Measurements from ENCODE around the gene PTPRN2.
A peak's percentile ranks its signal among the peaks of the same experiment; 100 is the strongest.

PTPRN2 gene

GRCh38 chr7:158463317-158463716 is 124.3 kb downstream of the PTPRN2 start:
- H3K27ac ChIP-seq (replicated peaks; ENCODE audit: low read length) = no peak overlapping the region
- no peaks in the 10 kb centered on the region for H3K9me3 ChIP-seq (replicated peaks in 1 of 2; ENCODE audit: control insufficient read depth in 2 of 2, insufficient read depth in 1 of 2, low read depth in 1 of 2, low read length in 2 of 2)
- H2BK12ac ChIP-seq (ENCODE audit: low read length) = no peak overlapping the region
- no peak overlapping the region for H3K14ac ChIP-seq (ENCODE audit: low read length)
- DNase-seq (ENCODE audit: low spot score) = no peak
- peak overlapping the region; percentile 89 for H4K91ac ChIP-seq (ENCODE audit: low read depth, low read length, poor library complexity)
- H3K27me3 ChIP-seq (ENCODE audit: control insufficient read depth in 3 of 3, insufficient read depth in 3 of 3, low read depth in 1 of 3, low read length in 3 of 3) = no peaks in the 10 kb centered on the region
- no peak overlapping the region for H3K4me2 ChIP-seq (ENCODE audit: insufficient read depth, low read length, poor library complexity, severe bottlenecking)
- no peak overlapping the region for H2BK120ac ChIP-seq (ENCODE audit: low read depth, low read length)
- no peaks in the 10 kb centered on the region for H3K79me1 ChIP-seq (ENCODE audit: low read depth, low read length)
- no peak overlapping the region for H3K4ac ChIP-seq (ENCODE audit: low read length)
- no peak overlapping the region for H4K8ac ChIP-seq (ENCODE audit: low read depth, low read length)
- H3K36me3 ChIP-seq (replicated peaks in 1 of 2; ENCODE audit: control insufficient read depth in 2 of 2, insufficient read depth in 2 of 2, low read length in 2 of 2) = no peaks in the 10 kb centered on the region
- peaks cover 0 to 4% of the 10 kb centered on the region in 2 donors for H3K4me1 ChIP-seq (ENCODE audit: control insufficient read depth in 2 of 2, insufficient read depth in 1 of 2, low read depth in 1 of 2, low read length in 2 of 2)
- no peak overlapping the region for H3K23ac ChIP-seq (ENCODE audit: low read depth, low read length, poor library complexity)
- H2AFZ ChIP-seq (ENCODE audit: low read length) = no peak overlapping the region
- H3K9ac ChIP-seq (ENCODE audit: low read depth, low read length, poor library complexity) = no peak overlapping the region
- H2BK5ac ChIP-seq (ENCODE audit: low read length) = no peak overlapping the region
- H3K18ac ChIP-seq (ENCODE audit: low read length) = no peak overlapping the region
- H3K4me3 ChIP-seq (ENCODE audit: low read length in 2 of 2) = no peak overlapping the region
- 100% methylated on average over 2 of the region's 4 CpGs; no CpG with 5 or more reads in 1 of the 2 donors for WGBS, 2 donors (ENCODE audit: extremely low coverage in 2 of 2, insufficient read length in 2 of 2, insufficient replicate concordance in 1 of 2)
- H2AK5ac ChIP-seq (ENCODE audit: low read depth, low read length) = no peak overlapping the region
- H2BK15ac ChIP-seq (ENCODE audit: low read length) = no peak overlapping the region

DNA sequence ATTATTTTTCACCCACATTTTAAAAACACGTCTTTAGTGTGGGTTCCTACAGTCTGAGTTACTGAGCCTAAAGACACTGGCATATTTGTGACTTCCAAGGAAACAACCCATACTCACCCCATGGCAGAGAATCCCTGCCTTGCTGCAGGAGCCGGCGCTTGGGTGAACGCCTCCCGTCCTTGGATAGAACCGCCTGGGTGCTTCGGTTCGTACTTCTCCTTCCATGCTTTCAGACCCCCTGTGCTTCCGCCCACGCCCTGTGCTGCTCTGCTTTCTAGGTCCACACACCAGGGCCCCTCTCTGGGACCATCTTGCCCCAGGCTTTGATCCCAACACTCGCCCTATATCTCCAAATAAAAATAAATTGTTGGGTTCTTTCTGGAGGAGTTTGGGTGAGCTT is 125.8 kb downstream of the PTPRN2 start:
- DNase-seq (ENCODE audit: low spot score) = no peak
- Histone ChIP-seq H3K4me3 (ENCODE audit: low read length in 2 of 2) (no peak overlapping the region), H4K91ac (ENCODE audit: low read depth, low read length, poor library complexity) (no peak overlapping the region), H3K4me2 (ENCODE audit: insufficient read depth, low read length, poor library complexity, severe bottlenecking) (no peak overlapping the region), H2AFZ (ENCODE audit: low read length) (no peak overlapping the region), H3K9ac (ENCODE audit: low read depth, low read length, poor library complexity) (no peak overlapping the region), H2BK5ac (ENCODE audit: low read length) (no peak overlapping the region), H3K4me1 (ENCODE audit: control insufficient read depth in 2 of 2, insufficient read depth in 1 of 2, low read depth in 1 of 2, low read length in 2 of 2) (no peaks in the 10 kb centered on the region), H3K23ac (ENCODE audit: low read depth, low read length, poor library complexity) (no peak overlapping the region), H3K18ac (ENCODE audit: low read length) (no peak overlapping the region), H2BK15ac (ENCODE audit: low read length) (no peak overlapping the region), H3K79me1 (ENCODE audit: low read depth, low read length) (no peaks in the 10 kb centered on the region), H3K36me3 (replicated peaks in 1 of 2; ENCODE audit: control insufficient read depth in 2 of 2, insufficient read depth in 2 of 2, low read length in 2 of 2) (no peaks in the 10 kb centered on the region), H3K14ac (ENCODE audit: low read length) (no peak overlapping the region), H2BK120ac (ENCODE audit: low read depth, low read length) (no peak overlapping the region), H3K9me3 (replicated peaks in 1 of 2; ENCODE audit: control insufficient read depth in 2 of 2, insufficient read depth in 1 of 2, low read depth in 1 of 2, low read length in 2 of 2) (no peaks in the 10 kb centered on the region), H2BK12ac (ENCODE audit: low read length) (no peak overlapping the region), H3K27me3 (ENCODE audit: control insufficient read depth in 3 of 3, insufficient read depth in 3 of 3, low read depth in 1 of 3, low read length in 3 of 3) (no peaks in the 10 kb centered on the region), H4K8ac (ENCODE audit: low read depth, low read length) (no peak overlapping the region), H2AK5ac (ENCODE audit: low read depth, low read length) (no peak overlapping the region), H3K27ac (replicated peaks; ENCODE audit: low read length) (no peak overlapping the region), H3K4ac (ENCODE audit: low read length) (no peak overlapping the region)
- WGBS, 2 donors (ENCODE audit: extremely low coverage in 2 of 2, insufficient read length in 2 of 2, insufficient replicate concordance in 1 of 2) = no CpG with 5 or more reads among the region's 11 CpGs

DNA sequence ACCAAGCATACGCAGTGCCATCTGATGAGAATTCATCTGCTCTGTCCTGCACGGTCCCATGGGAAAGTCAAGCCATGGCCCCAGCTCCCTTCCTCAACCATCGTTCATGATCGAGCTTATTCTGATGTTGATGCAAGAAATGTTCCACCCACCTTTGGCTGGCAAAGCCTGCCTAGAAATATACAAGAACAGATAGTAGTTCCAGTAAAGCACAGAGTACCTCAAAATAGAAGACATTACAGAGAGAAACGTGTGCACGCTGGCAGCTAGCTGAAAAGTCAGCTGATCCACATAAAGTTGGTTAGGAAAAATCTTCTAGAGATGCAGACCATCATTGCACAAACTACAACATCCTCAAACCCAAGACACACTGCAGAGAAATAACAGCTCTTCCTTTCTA is 127.0 kb downstream of the PTPRN2 start:
- Histone ChIP-seq H4K91ac (ENCODE audit: low read depth, low read length, poor library complexity) (no peak overlapping the region), H2BK12ac (ENCODE audit: low read length) (no peak overlapping the region), H3K36me3 (replicated peaks in 1 of 2; ENCODE audit: control insufficient read depth in 2 of 2, insufficient read depth in 2 of 2, low read length in 2 of 2) (no peaks in the 10 kb centered on the region), H2BK120ac (ENCODE audit: low read depth, low read length) (no peak overlapping the region), H3K27ac (replicated peaks; ENCODE audit: low read length) (no peak overlapping the region), H3K4ac (ENCODE audit: low read length) (no peak overlapping the region), H2AFZ (ENCODE audit: low read length) (no peak overlapping the region), H2BK5ac (ENCODE audit: low read length) (no peak overlapping the region), H3K27me3 (ENCODE audit: control insufficient read depth in 3 of 3, insufficient read depth in 3 of 3, low read depth in 1 of 3, low read length in 3 of 3) (no peaks in the 10 kb centered on the region), H3K4me2 (ENCODE audit: insufficient read depth, low read length, poor library complexity, severe bottlenecking) (no peak overlapping the region), H4K8ac (ENCODE audit: low read depth, low read length) (no peak overlapping the region), H2AK5ac (ENCODE audit: low read depth, low read length) (no peak overlapping the region), H2BK15ac (ENCODE audit: low read length) (no peak overlapping the region), H3K79me1 (ENCODE audit: low read depth, low read length) (no peaks in the 10 kb centered on the region), H3K9ac (ENCODE audit: low read depth, low read length, poor library complexity) (no peak overlapping the region), H3K4me1 (ENCODE audit: control insufficient read depth in 2 of 2, insufficient read depth in 1 of 2, low read depth in 1 of 2, low read length in 2 of 2) (no peaks in the 10 kb centered on the region), H3K9me3 (replicated peaks in 1 of 2; ENCODE audit: control insufficient read depth in 2 of 2, insufficient read depth in 1 of 2, low read depth in 1 of 2, low read length in 2 of 2) (no peaks in the 10 kb centered on the region), H3K18ac (ENCODE audit: low read length) (no peak overlapping the region), H3K14ac (ENCODE audit: low read length) (no peak overlapping the region), H3K4me3 (ENCODE audit: low read length in 2 of 2) (no peak overlapping the region), H3K23ac (ENCODE audit: low read depth, low read length, poor library complexity) (no peak overlapping the region)
- DNase-seq (ENCODE audit: low spot score) = no peak
- WGBS, 2 donors (ENCODE audit: extremely low coverage in 2 of 2, insufficient read length in 2 of 2, insufficient replicate concordance in 1 of 2) = no CpG with 5 or more reads among the region's 6 CpGs

GRCh38 chr7:158458716-158459282 is 128.8 kb downstream of the PTPRN2 start:
- H3K79me1 ChIP-seq (ENCODE audit: low read depth, low read length) = no peaks in the 10 kb centered on the region
- no peak overlapping the region for H3K4me2 ChIP-seq (ENCODE audit: insufficient read depth, low read length, poor library complexity, severe bottlenecking)
- H3K18ac ChIP-seq (ENCODE audit: low read length) = peak overlapping the region; percentile 11
- no peaks in the 10 kb centered on the region for H3K4me1 ChIP-seq (ENCODE audit: control insufficient read depth in 2 of 2, insufficient read depth in 1 of 2, low read depth in 1 of 2, low read length in 2 of 2)
- H3K9me3 ChIP-seq (replicated peaks in 1 of 2; ENCODE audit: control insufficient read depth in 2 of 2, insufficient read depth in 1 of 2, low read depth in 1 of 2, low read length in 2 of 2) = no peaks in the 10 kb centered on the region
- H2BK5ac ChIP-seq (ENCODE audit: low read length) = no peak overlapping the region
- DNase-seq (ENCODE audit: low spot score) = no peak
- H2AFZ ChIP-seq (ENCODE audit: low read length) = no peak overlapping the region
- H2BK120ac ChIP-seq (ENCODE audit: low read depth, low read length) = no peak overlapping the region
- H2BK12ac ChIP-seq (ENCODE audit: low read length) = no peak overlapping the region
- H3K23ac ChIP-seq (ENCODE audit: low read depth, low read length, poor library complexity) = no peak overlapping the region
- H3K9ac ChIP-seq (ENCODE audit: low read depth, low read length, poor library complexity) = no peak overlapping the region
- no peak overlapping the region for H3K27ac ChIP-seq (replicated peaks; ENCODE audit: low read length)
- H3K14ac ChIP-seq (ENCODE audit: low read length) = no peak overlapping the region
- no peak overlapping the region for H4K91ac ChIP-seq (ENCODE audit: low read depth, low read length, poor library complexity)
- no peak overlapping the region for H2BK15ac ChIP-seq (ENCODE audit: low read length)
- H3K36me3 ChIP-seq (replicated peaks in 1 of 2; ENCODE audit: control insufficient read depth in 2 of 2, insufficient read depth in 2 of 2, low read length in 2 of 2) = no peaks in the 10 kb centered on the region
- H3K4ac ChIP-seq (ENCODE audit: low read length) = no peak overlapping the region
- H3K27me3 ChIP-seq (ENCODE audit: control insufficient read depth in 3 of 3, insufficient read depth in 3 of 3, low read depth in 1 of 3, low read length in 3 of 3) = no peaks in the 10 kb centered on the region
- H3K4me3 ChIP-seq (ENCODE audit: low read length in 2 of 2) = peak overlapping the region in 1 of 2 donors; percentile 22
- H2AK5ac ChIP-seq (ENCODE audit: low read depth, low read length) = peak overlapping the region; percentile 85
- H4K8ac ChIP-seq (ENCODE audit: low read depth, low read length) = no peak overlapping the region
- WGBS, 2 donors (ENCODE audit: extremely low coverage in 2 of 2, insufficient read length in 2 of 2, insufficient replicate concordance in 1 of 2) = no CpG with 5 or more reads among the region's 13 CpGs
